Calu3 (cell line): ENCODE results near the gene PCDH9. TPM values are rescaled to one million over a fixed set of nuclear protein-coding genes. Genes with fewer than 3 reads are reported as not detected.

Experiments used
- BruUV-seq: library from RNA; stranded (reverse); fragments of 400-500 nt; replicated peaks from 2 replicates; lab custom pipeline; 2021; lab: Mats Ljungman, UMichigan
- CTCF ChIA-PET: fragments of 300-600 bp; sonication (Branson Sonifier 250); formaldehyde crosslinking; loops from one replicate; lab custom pipeline; 2022; ENCODE audit warnings: antibody characterized with exemption; lab: Charles Lee
- DNase-seq: peaks from one replicate; pipeline ENCODE4 v3.0.0; 2022
- H3K27ac Mint-ChIP-seq: one replicate; pipeline ENCODE4 v1.8.0; 2022; ENCODE audit warnings: mixed read lengths; ENCODE audit not compliant: unreplicated experiment
- H3K27me3 Mint-ChIP-seq: one replicate; pipeline ENCODE4 v1.8.0; 2022; ENCODE audit warnings: mixed read lengths; ENCODE audit not compliant: unreplicated experiment
- H3K36me3 Mint-ChIP-seq: one replicate; pipeline ENCODE4 v1.8.0; 2022; ENCODE audit warnings: mild to moderate bottlenecking, moderate library complexity, mixed read lengths; ENCODE audit not compliant: insufficient read depth, unreplicated experiment
- H3K4me1 Mint-ChIP-seq: one replicate; pipeline ENCODE4 v1.8.0; 2022; ENCODE audit warnings: mild to moderate bottlenecking, low read depth, mixed read lengths; ENCODE audit not compliant: unreplicated experiment
- H3K4me3 Mint-ChIP-seq: one replicate; pipeline ENCODE4 v1.8.0; 2022; ENCODE audit warnings: mild to moderate bottlenecking, low read depth, moderate library complexity, mixed read lengths; ENCODE audit not compliant: unreplicated experiment
- H3K9me3 Mint-ChIP-seq: one replicate; pipeline ENCODE4 v1.8.0; 2022; ENCODE audit warnings: low read depth, mixed read lengths; ENCODE audit not compliant: unreplicated experiment
- intact Hi-C: fragments of 100-400 bp; cut with micrococcal nuclease; formaldehyde crosslinking; loops from one replicate; pipeline ENCODE4 v1.10.0; 2022; ENCODE audit not compliant: unreplicated experiment
- total RNA-seq: library from RNA; stranded (reverse); gene quantifications from 2 replicates; pipeline ENCODE4 v1.2.3, GENCODE V29; 2022
- TF ChIP-seq, protein P1 (sequence below): fragments of 200-600 bp; IDR thresholded peaks from one replicate; pipeline ENCODE4 v1.8.0; 2022; ENCODE audit warnings: antibody characterized with exemption; ENCODE audit not compliant: unreplicated experiment

The PCDH9 gene
- total RNA-seq, 1 experiment from 2014 or later = 1.3 TPM

DNA sequence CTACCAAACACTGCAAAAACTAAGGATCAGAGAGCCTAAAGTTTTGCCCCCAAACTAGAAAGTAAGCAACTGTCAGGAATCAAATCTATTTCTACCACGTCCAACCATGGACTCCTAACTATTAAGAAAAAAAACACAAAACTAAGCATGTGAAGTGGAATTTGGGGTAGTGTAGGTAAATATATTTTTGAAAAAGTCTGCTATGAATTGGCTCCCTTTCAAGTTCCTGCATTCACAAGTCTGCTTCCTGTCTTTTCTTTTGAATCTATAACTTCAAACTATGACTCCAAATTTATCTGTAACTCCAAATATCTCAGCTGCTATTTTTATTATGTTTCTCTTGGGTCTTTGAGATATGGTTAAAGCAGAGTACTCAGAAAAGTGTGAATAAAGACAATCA is 47.0 kb downstream of the PCDH9 start:
- H3K36me3 Mint-ChIP-seq = no peaks in the 10 kb centered on the region
- DNase-seq = no peak
- BruUV-seq = no TSS peak
- H3K4me1 Mint-ChIP-seq = no peaks in the 10 kb centered on the region
- TF ChIP-seq, protein P1, sequence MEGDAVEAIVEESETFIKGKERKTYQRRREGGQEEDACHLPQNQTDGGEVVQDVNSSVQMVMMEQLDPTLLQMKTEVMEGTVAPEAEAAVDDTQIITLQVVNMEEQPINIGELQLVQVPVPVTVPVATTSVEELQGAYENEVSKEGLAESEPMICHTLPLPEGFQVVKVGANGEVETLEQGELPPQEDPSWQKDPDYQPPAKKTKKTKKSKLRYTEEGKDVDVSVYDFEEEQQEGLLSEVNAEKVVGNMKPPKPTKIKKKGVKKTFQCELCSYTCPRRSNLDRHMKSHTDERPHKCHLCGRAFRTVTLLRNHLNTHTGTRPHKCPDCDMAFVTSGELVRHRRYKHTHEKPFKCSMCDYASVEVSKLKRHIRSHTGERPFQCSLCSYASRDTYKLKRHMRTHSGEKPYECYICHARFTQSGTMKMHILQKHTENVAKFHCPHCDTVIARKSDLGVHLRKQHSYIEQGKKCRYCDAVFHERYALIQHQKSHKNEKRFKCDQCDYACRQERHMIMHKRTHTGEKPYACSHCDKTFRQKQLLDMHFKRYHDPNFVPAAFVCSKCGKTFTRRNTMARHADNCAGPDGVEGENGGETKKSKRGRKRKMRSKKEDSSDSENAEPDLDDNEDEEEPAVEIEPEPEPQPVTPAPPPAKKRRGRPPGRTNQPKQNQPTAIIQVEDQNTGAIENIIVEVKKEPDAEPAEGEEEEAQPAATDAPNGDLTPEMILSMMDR = no peak
- H3K27me3 Mint-ChIP-seq = no peaks in the 10 kb centered on the region
- CTCF ChIA-PET = no interaction called here
- H3K4me3 Mint-ChIP-seq = no peak overlapping the region
- no peaks in the 10 kb centered on the region for H3K9me3 Mint-ChIP-seq
- intact Hi-C loops = no loop called here
- no peak overlapping the region for H3K27ac Mint-ChIP-seq

DNA sequence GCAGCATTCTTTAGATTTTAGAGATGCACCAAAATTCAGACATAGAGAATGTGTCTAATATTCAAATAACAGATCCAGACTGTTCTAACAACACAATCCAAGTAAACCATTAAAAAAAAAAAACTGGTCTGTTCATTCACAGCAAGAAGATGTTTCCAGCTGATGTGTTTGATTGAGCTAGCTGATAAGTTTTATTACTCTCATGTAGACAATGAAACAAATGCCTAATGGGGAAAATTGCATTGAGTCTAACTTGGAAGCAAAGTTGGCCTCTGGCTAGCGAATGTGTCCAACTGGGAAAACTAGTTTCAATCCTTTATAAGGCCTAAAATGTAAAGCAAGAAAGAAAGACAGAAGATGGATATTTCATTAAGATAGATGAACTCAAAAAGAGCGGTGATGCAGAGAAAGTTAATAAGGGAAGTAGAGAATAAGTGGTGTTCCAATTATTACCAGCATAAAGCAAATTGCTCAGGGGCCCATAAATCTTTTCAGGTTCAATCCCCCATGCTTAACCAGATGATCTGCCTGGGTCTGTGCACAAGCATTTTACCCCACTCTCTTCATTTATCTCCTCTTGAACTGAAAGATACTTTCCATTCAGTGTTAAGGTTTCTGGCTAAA is 54.2 kb downstream of the PCDH9 start:
- no peaks in the 10 kb centered on the region for H3K36me3 Mint-ChIP-seq
- H3K9me3 Mint-ChIP-seq = no peaks in the 10 kb centered on the region
- no peak overlapping the region for H3K27ac Mint-ChIP-seq
- TF ChIP-seq, protein P1 = no peak
- intact Hi-C loops = no loop called here
- BruUV-seq = no TSS peak
- H3K4me1 Mint-ChIP-seq = no peaks in the 10 kb centered on the region
- CTCF ChIA-PET = no interaction called here
- H3K4me3 Mint-ChIP-seq = no peak overlapping the region
- DNase-seq = no peak
- no peaks in the 10 kb centered on the region for H3K27me3 Mint-ChIP-seq

DNA sequence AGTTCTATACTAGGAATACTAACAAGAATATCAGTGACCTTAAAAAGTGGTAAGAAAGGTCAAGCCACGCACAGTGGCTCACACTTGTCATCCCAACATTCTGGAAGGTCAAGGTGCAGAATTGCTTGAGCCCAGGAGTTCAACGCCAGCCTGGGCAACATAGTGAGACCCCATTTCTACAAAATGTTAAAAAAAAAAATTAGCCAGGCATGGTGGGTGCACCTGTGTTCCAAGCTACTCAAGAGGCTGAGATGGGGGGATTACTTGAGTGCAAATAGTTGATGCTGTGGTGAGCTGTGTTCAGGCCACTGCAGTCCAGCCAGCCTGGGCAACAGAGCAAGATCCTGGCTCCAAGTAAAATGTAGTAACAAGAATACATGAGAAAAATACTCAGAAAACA is 61.8 kb downstream of the PCDH9 start:
- no peak overlapping the region for H3K4me3 Mint-ChIP-seq
- CTCF ChIA-PET = no interaction called here
- TF ChIP-seq, protein P1 = no peak
- H3K4me1 Mint-ChIP-seq = no peaks in the 10 kb centered on the region
- BruUV-seq = no TSS peak
- H3K36me3 Mint-ChIP-seq = no peaks in the 10 kb centered on the region
- intact Hi-C loops = no loop called here
- no peaks in the 10 kb centered on the region for H3K27me3 Mint-ChIP-seq
- no peak overlapping the region for H3K27ac Mint-ChIP-seq
- no peaks in the 10 kb centered on the region for H3K9me3 Mint-ChIP-seq
- DNase-seq = no peak

DNA sequence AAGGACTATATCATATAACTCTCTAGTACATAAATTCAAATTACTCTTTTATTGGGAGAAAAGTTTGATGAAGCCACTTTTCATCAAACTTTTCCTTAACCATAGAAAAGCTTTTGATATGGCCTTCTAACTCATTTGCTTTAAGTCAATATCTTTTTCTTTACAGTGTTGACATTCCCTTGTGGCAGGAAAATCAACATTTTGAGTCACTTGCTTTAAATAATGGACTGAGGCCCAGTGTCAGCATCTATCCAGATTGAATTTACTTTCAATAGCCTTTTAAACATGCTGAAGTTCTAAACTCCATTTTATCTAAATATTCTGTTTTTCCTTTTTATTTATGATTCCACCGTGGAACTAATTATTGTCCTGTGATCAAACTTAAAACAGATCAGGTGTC is 62.7 kb downstream of the PCDH9 start:
- DNase-seq = no peak
- no peaks in the 10 kb centered on the region for H3K36me3 Mint-ChIP-seq
- BruUV-seq = no TSS peak
- intact Hi-C loops = no loop called here
- H3K27ac Mint-ChIP-seq = no peak overlapping the region
- H3K4me1 Mint-ChIP-seq = no peaks in the 10 kb centered on the region
- H3K9me3 Mint-ChIP-seq = no peaks in the 10 kb centered on the region
- no peak overlapping the region for H3K4me3 Mint-ChIP-seq
- no peaks in the 10 kb centered on the region for H3K27me3 Mint-ChIP-seq
- CTCF ChIA-PET = no interaction called here
- TF ChIP-seq, protein P1 = no peak
